Measurements from ENCODE around the gene JSRP1. TPM values are rescaled to one million over a fixed set of nuclear protein-coding genes. Genes with fewer than 3 reads are reported as not detected.

JSRP1 gene
- polyA plus RNA-seq, 1 donor from 2014 or later = 1.4 TPM

DNA sequence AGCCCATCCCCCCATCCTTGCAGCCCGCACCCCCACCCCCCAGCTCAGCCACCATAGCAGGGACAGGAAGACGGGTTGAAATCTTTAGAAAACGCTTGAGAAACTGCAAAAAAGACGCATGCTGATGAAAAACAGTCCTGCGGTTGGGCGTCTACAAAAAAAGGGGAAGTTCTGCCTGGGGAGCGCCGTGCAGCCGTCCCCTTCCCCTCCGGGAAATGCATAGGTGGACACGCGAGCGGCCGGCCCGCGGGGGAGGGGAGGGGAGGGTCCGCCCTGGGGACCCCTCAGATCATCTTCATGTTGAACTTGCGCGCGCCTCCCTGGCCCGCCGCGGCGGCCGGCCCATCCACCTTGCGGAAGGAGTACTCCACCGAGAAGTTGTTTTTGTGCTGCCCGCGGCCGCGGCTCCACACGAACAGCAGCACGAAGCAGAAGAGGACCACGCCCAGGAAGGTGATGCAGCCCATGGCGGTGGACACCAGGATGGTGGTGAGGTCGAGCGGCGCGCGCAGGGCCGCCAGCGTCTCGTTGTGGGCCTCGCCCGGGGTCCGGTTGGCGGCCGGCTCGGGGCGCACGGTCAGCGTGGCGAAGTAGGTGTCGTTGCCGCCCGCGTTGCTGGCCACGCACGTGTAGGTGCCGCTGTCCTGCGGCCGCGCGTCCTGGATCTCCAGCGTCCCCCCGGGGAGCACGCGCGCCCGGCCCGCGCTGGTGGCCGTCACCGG is 33.7 kb upstream of the JSRP1 start:
- Histone ChIP-seq H3K9ac (ENCODE audit: low read length) (no peak overlapping the region), H3K4me2 (ENCODE audit: low read length) (no peak overlapping the region), H3F3A (ENCODE audit: insufficient read depth, low read length, poor library complexity, severe bottlenecking) (no peaks in the 10 kb centered on the region), H3K27me3 (ENCODE audit: insufficient read depth, low read depth, low read length) (peaks cover 56% of the 10 kb centered on the region), H3K27ac (ENCODE audit: low read length) (no peak overlapping the region), H3K9me3 (ENCODE audit: low read length) (no peaks in the 10 kb centered on the region), H4K20me1 (ENCODE audit: insufficient read depth) (no peaks in the 10 kb centered on the region), H2AFZ (ENCODE audit: low read depth, low read length) (no peak overlapping the region), H3K4me3 (ENCODE audit: low read length) (peak overlapping the region; percentile 46), H3K79me2 (replicated peaks; ENCODE audit: insufficient read depth, low read length) (no peaks in the 10 kb centered on the region), H3K9me2 (ENCODE audit: insufficient read depth, low read length) (no peaks in the 10 kb centered on the region), H3K36me3 (ENCODE audit: insufficient read depth, low read length) (no peaks in the 10 kb centered on the region)
- no peak for TF ChIP-seq SMC3 (conservative IDR thresholded peaks at IDR 0.05; ENCODE audit: poor library complexity)
- TF ChIP-seq, protein P1, sequence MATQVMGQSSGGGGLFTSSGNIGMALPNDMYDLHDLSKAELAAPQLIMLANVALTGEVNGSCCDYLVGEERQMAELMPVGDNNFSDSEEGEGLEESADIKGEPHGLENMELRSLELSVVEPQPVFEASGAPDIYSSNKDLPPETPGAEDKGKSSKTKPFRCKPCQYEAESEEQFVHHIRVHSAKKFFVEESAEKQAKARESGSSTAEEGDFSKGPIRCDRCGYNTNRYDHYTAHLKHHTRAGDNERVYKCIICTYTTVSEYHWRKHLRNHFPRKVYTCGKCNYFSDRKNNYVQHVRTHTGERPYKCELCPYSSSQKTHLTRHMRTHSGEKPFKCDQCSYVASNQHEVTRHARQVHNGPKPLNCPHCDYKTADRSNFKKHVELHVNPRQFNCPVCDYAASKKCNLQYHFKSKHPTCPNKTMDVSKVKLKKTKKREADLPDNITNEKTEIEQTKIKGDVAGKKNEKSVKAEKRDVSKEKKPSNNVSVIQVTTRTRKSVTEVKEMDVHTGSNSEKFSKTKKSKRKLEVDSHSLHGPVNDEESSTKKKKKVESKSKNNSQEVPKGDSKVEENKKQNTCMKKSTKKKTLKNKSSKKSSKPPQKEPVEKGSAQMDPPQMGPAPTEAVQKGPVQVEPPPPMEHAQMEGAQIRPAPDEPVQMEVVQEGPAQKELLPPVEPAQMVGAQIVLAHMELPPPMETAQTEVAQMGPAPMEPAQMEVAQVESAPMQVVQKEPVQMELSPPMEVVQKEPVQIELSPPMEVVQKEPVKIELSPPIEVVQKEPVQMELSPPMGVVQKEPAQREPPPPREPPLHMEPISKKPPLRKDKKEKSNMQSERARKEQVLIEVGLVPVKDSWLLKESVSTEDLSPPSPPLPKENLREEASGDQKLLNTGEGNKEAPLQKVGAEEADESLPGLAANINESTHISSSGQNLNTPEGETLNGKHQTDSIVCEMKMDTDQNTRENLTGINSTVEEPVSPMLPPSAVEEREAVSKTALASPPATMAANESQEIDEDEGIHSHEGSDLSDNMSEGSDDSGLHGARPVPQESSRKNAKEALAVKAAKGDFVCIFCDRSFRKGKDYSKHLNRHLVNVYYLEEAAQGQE (IDR thresholded peaks at IDR 0.05; ENCODE audit: borderline replicate concordance) = no peak
- no peak for TF ChIP-seq POLR2AphosphoS5 (IDR thresholded peaks at IDR 0.05)
- TF ChIP-seq, protein P2, sequence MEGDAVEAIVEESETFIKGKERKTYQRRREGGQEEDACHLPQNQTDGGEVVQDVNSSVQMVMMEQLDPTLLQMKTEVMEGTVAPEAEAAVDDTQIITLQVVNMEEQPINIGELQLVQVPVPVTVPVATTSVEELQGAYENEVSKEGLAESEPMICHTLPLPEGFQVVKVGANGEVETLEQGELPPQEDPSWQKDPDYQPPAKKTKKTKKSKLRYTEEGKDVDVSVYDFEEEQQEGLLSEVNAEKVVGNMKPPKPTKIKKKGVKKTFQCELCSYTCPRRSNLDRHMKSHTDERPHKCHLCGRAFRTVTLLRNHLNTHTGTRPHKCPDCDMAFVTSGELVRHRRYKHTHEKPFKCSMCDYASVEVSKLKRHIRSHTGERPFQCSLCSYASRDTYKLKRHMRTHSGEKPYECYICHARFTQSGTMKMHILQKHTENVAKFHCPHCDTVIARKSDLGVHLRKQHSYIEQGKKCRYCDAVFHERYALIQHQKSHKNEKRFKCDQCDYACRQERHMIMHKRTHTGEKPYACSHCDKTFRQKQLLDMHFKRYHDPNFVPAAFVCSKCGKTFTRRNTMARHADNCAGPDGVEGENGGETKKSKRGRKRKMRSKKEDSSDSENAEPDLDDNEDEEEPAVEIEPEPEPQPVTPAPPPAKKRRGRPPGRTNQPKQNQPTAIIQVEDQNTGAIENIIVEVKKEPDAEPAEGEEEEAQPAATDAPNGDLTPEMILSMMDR (IDR thresholded peaks at IDR 0.05; ENCODE audit: poor library complexity, severe bottlenecking) = no peak
- no peak for TF ChIP-seq EZH2 (IDR thresholded peaks at IDR 0.05; ENCODE audit: borderline replicate concordance, insufficient read depth, low read length, poor library complexity, severe bottlenecking)
- TF ChIP-seq RAD21 (conservative IDR thresholded peaks at IDR 0.05) = no peak
- TF ChIP-seq MXI1 (conservative IDR thresholded peaks at IDR 0.05; ENCODE audit: poor library complexity, severe bottlenecking) = no peak
- no peak for TF ChIP-seq TAF1 (IDR thresholded peaks at IDR 0.05; ENCODE audit: low read depth)
- TF ChIP-seq EP300 (conservative IDR thresholded peaks at IDR 0.05; ENCODE audit: poor library complexity, severe bottlenecking) = no peak

DNA sequence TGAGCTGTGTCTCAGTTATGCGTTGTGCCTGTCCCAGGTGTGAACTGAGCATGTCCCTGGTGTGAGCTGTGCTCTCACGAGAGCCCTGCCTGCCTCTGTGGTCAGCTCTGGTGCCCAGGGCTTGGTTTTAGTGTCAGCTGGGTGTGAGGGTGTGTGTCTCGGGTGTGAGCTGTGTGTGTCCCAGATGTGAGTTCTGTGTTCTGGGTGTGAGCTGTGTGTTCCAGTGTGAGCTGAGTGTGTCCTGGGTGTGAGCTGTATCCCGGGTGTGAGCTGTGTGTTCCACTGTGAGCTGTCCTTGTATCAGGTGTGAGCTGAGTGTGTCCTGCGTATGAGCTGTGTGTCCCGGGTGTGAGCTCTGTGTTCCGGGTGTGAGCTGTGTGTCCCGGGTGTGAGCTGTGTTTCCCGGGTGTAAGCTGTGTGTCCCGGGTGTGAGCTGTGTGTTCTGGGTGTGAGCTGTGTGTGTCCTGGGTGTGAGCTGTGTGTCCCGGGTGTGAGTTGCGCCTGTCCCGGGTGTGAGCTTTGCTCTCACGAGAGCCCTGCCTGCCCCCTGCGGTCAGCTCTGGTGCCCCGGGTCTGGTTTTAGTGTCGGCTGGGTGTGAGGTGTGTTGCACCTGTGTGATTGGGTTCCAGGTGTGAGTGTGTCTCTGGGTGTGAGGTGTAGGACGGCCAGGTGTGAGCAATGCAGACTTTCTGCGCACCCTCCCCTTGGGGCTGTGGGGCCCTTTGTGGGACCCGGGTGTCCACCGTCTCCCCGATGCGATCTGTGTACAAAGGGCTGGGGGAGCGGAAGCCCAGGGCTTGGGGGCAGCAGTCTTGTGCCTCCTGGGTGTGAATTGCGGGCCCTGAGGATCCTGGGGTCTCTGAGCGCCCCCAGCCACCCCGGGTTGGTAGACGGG is 32.8 kb upstream of the JSRP1 start:
- H3K4me3 ChIP-seq (ENCODE audit: low read length) = no peak overlapping the region
- H3K4me2 ChIP-seq (ENCODE audit: low read length) = no peak overlapping the region
- no peaks in the 10 kb centered on the region for H3K9me3 ChIP-seq (ENCODE audit: low read length)
- H3K9me2 ChIP-seq (ENCODE audit: insufficient read depth, low read length) = no peaks in the 10 kb centered on the region
- H3K27me3 ChIP-seq (ENCODE audit: insufficient read depth, low read depth, low read length) = peaks cover 56% of the 10 kb centered on the region
- no peaks in the 10 kb centered on the region for H3K36me3 ChIP-seq (ENCODE audit: insufficient read depth, low read length)
- H3K79me2 ChIP-seq (replicated peaks; ENCODE audit: insufficient read depth, low read length) = no peaks in the 10 kb centered on the region
- H3F3A ChIP-seq (ENCODE audit: insufficient read depth, low read length, poor library complexity, severe bottlenecking) = no peaks in the 10 kb centered on the region
- no peak overlapping the region for H2AFZ ChIP-seq (ENCODE audit: low read depth, low read length)
- no peak for TF ChIP-seq MXI1 (conservative IDR thresholded peaks at IDR 0.05; ENCODE audit: poor library complexity, severe bottlenecking)
- no peak for TF ChIP-seq TAF1 (IDR thresholded peaks at IDR 0.05; ENCODE audit: low read depth)
- TF ChIP-seq, protein P2 (IDR thresholded peaks at IDR 0.05; ENCODE audit: poor library complexity, severe bottlenecking) = no peak
- no peak for TF ChIP-seq EZH2 (IDR thresholded peaks at IDR 0.05; ENCODE audit: borderline replicate concordance, insufficient read depth, low read length, poor library complexity, severe bottlenecking)
- TF ChIP-seq, protein P1 (IDR thresholded peaks at IDR 0.05; ENCODE audit: borderline replicate concordance) = no peak
- TF ChIP-seq SMC3 (conservative IDR thresholded peaks at IDR 0.05; ENCODE audit: poor library complexity) = no peak
- no peak for TF ChIP-seq EP300 (conservative IDR thresholded peaks at IDR 0.05; ENCODE audit: poor library complexity, severe bottlenecking)
- no peak for TF ChIP-seq RAD21 (conservative IDR thresholded peaks at IDR 0.05)
- no peak for TF ChIP-seq POLR2AphosphoS5 (IDR thresholded peaks at IDR 0.05)
- no peaks in the 10 kb centered on the region for H4K20me1 ChIP-seq (ENCODE audit: insufficient read depth)
- H3K27ac ChIP-seq (ENCODE audit: low read length) = no peak overlapping the region
- H3K9ac ChIP-seq (ENCODE audit: low read length) = no peak overlapping the region

Measured in neural cell (in vitro differentiated cells).